GM12872 (cell line): ENCODE measurements around the gene MOB3B.

ENCODE experiments used
- TF ChIP-seq, protein P1 (sequence below): IDR thresholded peaks from 3 replicates; pipeline ENCODE4 v1.5.1; 2011; ENCODE audit warnings: low read depth, mild to moderate bottlenecking, low read length, moderate library complexity; ENCODE audit not compliant: insufficient read depth

Gene MOB3B

DNA sequence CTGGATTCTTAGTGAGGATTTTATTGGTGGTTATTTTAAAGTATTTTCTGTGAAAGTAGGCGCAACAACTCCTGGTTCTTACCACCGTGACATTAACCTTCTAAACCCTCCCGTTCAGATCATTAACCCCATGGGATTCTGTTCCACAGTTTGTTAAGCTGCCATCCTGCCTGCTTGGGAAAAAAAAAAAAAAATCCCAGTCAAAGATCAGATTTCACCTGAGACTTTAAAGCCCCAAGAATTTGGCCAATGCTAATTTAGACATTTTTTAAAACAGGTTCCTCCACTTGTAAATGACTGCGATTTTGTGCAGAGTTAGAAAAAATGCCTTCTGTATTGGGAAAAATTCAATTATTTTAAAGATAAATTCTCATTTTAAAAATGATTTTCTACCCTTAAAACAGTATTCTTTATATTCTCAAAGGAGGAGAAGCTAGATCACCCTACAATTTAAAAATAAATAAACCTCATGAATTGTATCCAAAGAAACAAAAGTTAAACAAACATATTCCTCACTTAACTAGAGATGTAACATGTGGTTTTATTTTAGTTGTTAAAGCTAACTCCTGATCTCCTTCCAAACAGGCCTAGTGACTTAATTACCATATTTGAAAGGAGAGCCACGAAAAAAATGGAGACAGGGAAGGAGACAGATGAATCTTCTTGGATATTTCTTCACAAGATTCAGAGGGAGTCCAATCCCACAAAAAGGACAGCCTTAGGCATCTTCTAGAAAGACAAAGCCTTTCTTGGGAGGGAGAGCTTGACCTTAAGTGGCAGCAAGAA lies 98.7 kb downstream of the MOB3B start:
- TF ChIP-seq, protein P1, sequence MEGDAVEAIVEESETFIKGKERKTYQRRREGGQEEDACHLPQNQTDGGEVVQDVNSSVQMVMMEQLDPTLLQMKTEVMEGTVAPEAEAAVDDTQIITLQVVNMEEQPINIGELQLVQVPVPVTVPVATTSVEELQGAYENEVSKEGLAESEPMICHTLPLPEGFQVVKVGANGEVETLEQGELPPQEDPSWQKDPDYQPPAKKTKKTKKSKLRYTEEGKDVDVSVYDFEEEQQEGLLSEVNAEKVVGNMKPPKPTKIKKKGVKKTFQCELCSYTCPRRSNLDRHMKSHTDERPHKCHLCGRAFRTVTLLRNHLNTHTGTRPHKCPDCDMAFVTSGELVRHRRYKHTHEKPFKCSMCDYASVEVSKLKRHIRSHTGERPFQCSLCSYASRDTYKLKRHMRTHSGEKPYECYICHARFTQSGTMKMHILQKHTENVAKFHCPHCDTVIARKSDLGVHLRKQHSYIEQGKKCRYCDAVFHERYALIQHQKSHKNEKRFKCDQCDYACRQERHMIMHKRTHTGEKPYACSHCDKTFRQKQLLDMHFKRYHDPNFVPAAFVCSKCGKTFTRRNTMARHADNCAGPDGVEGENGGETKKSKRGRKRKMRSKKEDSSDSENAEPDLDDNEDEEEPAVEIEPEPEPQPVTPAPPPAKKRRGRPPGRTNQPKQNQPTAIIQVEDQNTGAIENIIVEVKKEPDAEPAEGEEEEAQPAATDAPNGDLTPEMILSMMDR, result no peak

- TF ChIP-seq, protein P1, result no peak
These were observed 99.7 kb downstream of the MOB3B start for GRCh38 chr9:27429917-27430316.

GRCh38 chr9:27429436-27429835 lies 100.2 kb downstream of the MOB3B start:
- TF ChIP-seq, protein P1, result no peak

DNA sequence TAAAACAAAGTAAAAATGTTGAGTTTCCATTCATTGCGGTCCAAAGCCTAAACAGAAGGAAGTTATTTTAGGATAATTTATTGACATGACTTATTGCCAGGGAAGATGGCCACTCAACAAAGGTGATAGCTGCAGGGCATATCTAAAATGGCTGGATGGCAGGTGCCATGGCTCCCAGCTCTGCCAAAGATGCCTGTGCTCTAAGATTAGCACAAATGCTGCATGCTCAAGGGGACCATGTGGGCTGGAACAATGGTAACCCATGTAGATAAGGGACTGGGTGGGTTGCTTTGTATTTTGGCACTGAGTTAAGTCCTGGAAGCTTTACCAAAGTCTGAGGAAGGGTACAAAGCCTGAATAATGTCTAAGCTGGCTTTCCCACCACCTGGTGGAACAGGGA lies 101.1 kb downstream of the MOB3B start:
- TF ChIP-seq, protein P1, result no peak

- TF ChIP-seq, protein P1, result no peak
These were observed 102.4 kb downstream of the MOB3B start for GRCh38 chr9:27427272-27427643.

- TF ChIP-seq, protein P1, result no peak
These were observed 102.9 kb downstream of the MOB3B start for GRCh38 chr9:27426511-27427271.

DNA sequence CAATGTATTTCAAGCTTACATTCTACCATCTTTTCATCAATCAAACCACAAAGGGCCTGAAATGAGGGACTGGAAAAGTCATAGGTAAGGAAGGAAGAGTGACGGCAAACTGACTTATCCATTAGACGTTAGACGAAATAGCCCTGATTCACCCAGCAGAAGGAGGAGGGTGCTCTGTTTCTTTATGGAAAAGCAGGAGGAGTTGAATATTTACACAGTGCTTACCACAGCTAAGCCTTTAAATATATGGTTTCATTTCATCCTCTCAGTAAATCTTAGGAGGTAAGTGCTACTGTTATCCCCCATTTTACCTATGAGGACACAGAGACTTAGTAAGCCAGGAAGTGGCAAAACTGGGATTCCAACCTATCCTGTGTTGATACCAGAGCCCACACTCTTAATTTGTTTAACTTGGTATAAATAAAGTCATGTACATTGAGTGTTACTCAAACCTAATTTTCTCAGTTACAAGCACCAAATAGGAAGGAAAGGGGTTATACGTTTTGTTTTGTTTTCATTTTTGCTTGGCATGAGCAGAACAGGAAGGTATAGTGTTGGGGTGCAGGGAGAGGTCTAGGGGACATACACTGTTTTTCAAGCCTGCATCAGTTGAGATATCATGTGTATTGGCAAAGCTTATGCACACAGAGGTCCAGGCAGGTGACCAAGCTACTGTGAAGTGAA lies 103.6 kb downstream of the MOB3B start:
- TF ChIP-seq, protein P1, result no peak
